K562 (cell line): ENCODE results near the gene GALNS. TPM values are rescaled to one million over a fixed set of nuclear protein-coding genes. Genes with fewer than 3 reads are reported as not detected.

ENCODE experiments used
- ATAC-seq: fragments of 200-7000 bp; cut with Tn5 transposase; 3 replicates; pipeline ENCODE4 v1.9.1; 2020; ENCODE audit warnings: moderate library complexity
- BruUV-seq: library from RNA; stranded (reverse); fragments of 400-500 nt; replicated peaks from 2 replicates; lab custom pipeline; 2021; lab: Mats Ljungman, UMichigan
- CTCF ChIA-PET: fragments of 300-600 bp; formaldehyde crosslinking; extraction: SDS; loops from one replicate; lab custom pipeline; 2021; ENCODE audit warnings: low intra/inter-chr PET ratio; lab: Yijun Ruan, JAX
- POLR2A ChIA-PET: fragments of 300-600, 350-650 bp; sonication (Branson Sonifier 250); formaldehyde crosslinking; extraction: SDS; loops from one replicate; lab custom pipeline; 2021; ENCODE audit warnings: antibody characterized with exemption, inconsistent platforms; lab: Yijun Ruan, JAX
- DNase-seq, 4 experiments: peaks; one replicate each; pipeline versions ENCODE4 v3.0.0 to v3.0.0-alpha.2; 2011 to 2018; ENCODE audit warnings: low spot score in 3 of 4, mixed read lengths in 3 of 4; ENCODE audit errors: extremely low read depth in 1 of 4
- FAIRE-seq: peaks from 2 replicates; lab custom pipeline; 2011; peaks lifted over from hg19 to GRCh38; lab: Jason Lieb, UNC
- H2AFZ ChIP-seq: 2 replicates; pipeline ENCODE4 v1.6.0; 2011; ENCODE audit warnings: low read depth, low read length, control low read depth, inconsistent platforms
- H3K27ac ChIP-seq: fragments of 200-600 bp; 3 replicates; pipeline ENCODE4 v1.8.0; 2011; ENCODE audit warnings: low read depth, mild to moderate bottlenecking, control low read depth, inconsistent platforms, low read length, moderate library complexity, mixed read lengths; ENCODE audit errors: extremely low read depth
- H3K27me3 ChIP-seq, 2 experiments: fragments of 300-600 bp in 1 of 2; 2 replicates in 1 of 2; 3 replicates in 1 of 2; pipeline versions ENCODE4 v1.6.0 to v1.8.0; 2011; ENCODE audit warnings: inconsistent platforms in 2 of 2, low read length in 2 of 2, mild to moderate bottlenecking in 1 of 2, mixed read lengths in 1 of 2, moderate library complexity in 1 of 2; ENCODE audit not compliant: control insufficient read depth in 2 of 2, insufficient read depth in 2 of 2
- H3K36me3 ChIP-seq: fragments of 300-600 bp; 3 replicates; pipeline ENCODE4 v1.8.0; 2011; ENCODE audit warnings: mild to moderate bottlenecking, low read length, inconsistent platforms; ENCODE audit not compliant: control insufficient read depth, insufficient read depth
- H3K4me1 ChIP-seq, 2 experiments: fragments of 200-600 bp in 1 of 2; replicated peaks in 1 of 2; 2 replicates in 1 of 2; 3 replicates in 1 of 2; pipeline versions ENCODE4 v1.5.1 to v1.8.0; 2011; ENCODE audit warnings: inconsistent platforms in 2 of 2, low read length in 2 of 2, mild to moderate bottlenecking in 1 of 2, mixed read lengths in 1 of 2, moderate library complexity in 1 of 2; ENCODE audit not compliant: control insufficient read depth in 2 of 2, insufficient read depth in 2 of 2
- H3K4me2 ChIP-seq: 2 replicates; pipeline ENCODE4 v1.6.1; 2011; ENCODE audit warnings: low read length, control low read depth, inconsistent platforms, mixed read lengths; ENCODE audit not compliant: insufficient read depth
- H3K4me3 ChIP-seq: fragments of 200-600 bp; sonication (generic), shearing (Covaris generic); 2 replicates; pipeline ENCODE4 v1.5.1; 2016; ENCODE audit warnings: control low read depth, inconsistent platforms
- H3K79me2 ChIP-seq: fragments of 200-600 bp; 3 replicates; pipeline ENCODE4 v1.8.0; 2011; ENCODE audit warnings: low read length, inconsistent platforms; ENCODE audit not compliant: control insufficient read depth, insufficient read depth
- H3K9ac ChIP-seq, 2 experiments: 2 replicates each; pipeline versions ENCODE4 v1.6.0 to v1.6.1; 2011; ENCODE audit warnings: low read depth in 2 of 2, low read length in 2 of 2, control low read depth in 1 of 2, inconsistent platforms in 1 of 2, mild to moderate bottlenecking in 1 of 2, mixed read lengths in 1 of 2; ENCODE audit not compliant: insufficient read depth in 1 of 2
- H3K9me1 ChIP-seq: one replicate; pipeline ENCODE4 v1.6.0; 2011; ENCODE audit warnings: inconsistent platforms, mild to moderate bottlenecking, low read length, moderate library complexity; ENCODE audit not compliant: control insufficient read depth, insufficient read depth
- H3K9me3 ChIP-seq: replicated peaks from 2 replicates; pipeline ENCODE4 v1.5.1; 2011; ENCODE audit warnings: low read depth, low read length, inconsistent platforms; ENCODE audit not compliant: control insufficient read depth, insufficient read depth
- H4K20me1 ChIP-seq: replicated peaks from 2 replicates; pipeline ENCODE4 v1.6.1; 2011; ENCODE audit warnings: low read length, inconsistent platforms, mixed read lengths; ENCODE audit not compliant: control insufficient read depth, insufficient read depth
- BDP1 ChIP-seq: IDR thresholded peaks from 3 replicates; pipeline ENCODE4 v1.6.1; 2011; ENCODE audit not compliant: insufficient read length, insufficient read depth
- BRCA1 ChIP-seq, 2 experiments: fragments of 450-650 bp in 1 of 2; sonication (generic) in 1 of 2; formaldehyde crosslinking in 1 of 2; IDR thresholded peaks; 2 replicates each; pipeline versions ENCODE4 v1.5.0 to v1.6.1; 2017 to 2020; ENCODE audit warnings: mild to moderate bottlenecking in 1 of 2, missing genetic modification reagents in 1 of 2
- FOXK2 ChIP-seq, 2 experiments: fragments of 450-650 bp; IDR thresholded peaks in 1 of 2; conservative IDR thresholded peaks in 1 of 2; 2 replicates each; pipeline ENCODE4 v1.6.1; 2016; ENCODE audit warnings: low read depth in 2 of 2, mild to moderate bottlenecking in 1 of 2
- RBFOX2 ChIP-seq: fragments of 200-400 bp; formaldehyde crosslinking; IDR thresholded peaks from 2 replicates; pipeline ENCODE4 v1.6.1; 2017; ENCODE audit warnings: low read depth, mild to moderate bottlenecking, low read length, moderate library complexity
- TGIF2 ChIP-seq: sonication (generic); formaldehyde crosslinking; IDR thresholded peaks from 2 replicates; pipeline ENCODE4 v1.8.1; 2022; ENCODE audit warnings: mild to moderate bottlenecking, missing genetic modification reagents, moderate library complexity
- ZNF239 ChIP-seq: fragments of 250-450 bp; sonication (Bioruptor Pico); IDR thresholded peaks from 2 replicates; pipeline ENCODE4 v1.4.0; 2020; ENCODE audit warnings: mild to moderate bottlenecking
- WGBS: fragments of 100-300 bp; shearing (Covaris generic); methylation state at CpG from one replicate; pipeline ENCODE4 v1.1.6; 2016; ENCODE audit warnings: low coverage, mixed read lengths; ENCODE audit not compliant: insufficient coverage; ENCODE audit errors: missing lambda C conversion rate; 5-methylcytosine and 5-hydroxymethylcytosine counted together
- in situ Hi-C: fragments of 300-500 bp; cut with MboI; formaldehyde crosslinking; loops from 4 replicates; pipeline ENCODE4 v1.15.0; 2018; ENCODE audit warnings: inconsistent platforms, mixed read lengths
- intact Hi-C: fragments of 100-400 bp; cut with micrococcal nuclease; formaldehyde crosslinking; loops from 2 replicates; pipeline ENCODE4 v1.14.2; 2022
- polyA plus RNA-seq, 8 experiments: library from polyadenylated mRNA; depleted of rRNA in 4 of 8; stranded (reverse) in 5 of 8; unstranded in 3 of 8; fragments of >200 nt; fragmentation: Nextera tagmentation in 2 of 8; fragmentation: Illumina TruSeq in 1 of 8; extraction: Ambion mirVana in 2 of 8; extraction: Trizol in 1 of 8; gene quantifications; 2 replicates each; pipeline versions ENCODE4 v1.2.1 to v1.2.3, GENCODE V29; 2011 to 2014; ENCODE audit warnings: inconsistent platforms in 1 of 8, missing spikeins in 1 of 8
- total RNA-seq, 7 experiments: library from RNA; depleted of rRNA in 6 of 7; stranded (reverse); fragments of >200 nt in 6 of 7; fragmentation: Illumina TruSeq in 2 of 7; extraction: Trizol in 2 of 7; gene quantifications; 2 replicates each; pipeline versions ENCODE4 v1.2.1 to v1.2.3, GENCODE V29; 2011 to 2021; ENCODE audit warnings: low replicate concordance in 1 of 7
- TF ChIP-seq, protein P1 (sequence below): sonication (generic); formaldehyde crosslinking; IDR thresholded peaks from 2 replicates; pipeline ENCODE4 v1.8.0; 2023; ENCODE audit warnings: missing genetic modification reagents, mild to moderate bottlenecking, borderline replicate concordance
- TF ChIP-seq, protein P2 (sequence below): fragments of 450-650 bp; formaldehyde crosslinking; IDR thresholded peaks from 2 replicates; pipeline ENCODE4 v1.4.0; 2020; ENCODE audit warnings: mild to moderate bottlenecking, moderate library complexity
- TF ChIP-seq, protein P3 (sequence below): fragments of 450-650 bp; IDR thresholded peaks from 2 replicates; pipeline ENCODE4 v1.6.1; 2018; ENCODE audit not compliant: partially characterized antibody

The GALNS gene
- total and polyA plus RNA-seq, 9 of the 15 experiments (the other 6 are each of a cell fraction or from before 2014, with no cell fraction given): 0.38 to 13.2 (median 4.3) TPM

DNA sequence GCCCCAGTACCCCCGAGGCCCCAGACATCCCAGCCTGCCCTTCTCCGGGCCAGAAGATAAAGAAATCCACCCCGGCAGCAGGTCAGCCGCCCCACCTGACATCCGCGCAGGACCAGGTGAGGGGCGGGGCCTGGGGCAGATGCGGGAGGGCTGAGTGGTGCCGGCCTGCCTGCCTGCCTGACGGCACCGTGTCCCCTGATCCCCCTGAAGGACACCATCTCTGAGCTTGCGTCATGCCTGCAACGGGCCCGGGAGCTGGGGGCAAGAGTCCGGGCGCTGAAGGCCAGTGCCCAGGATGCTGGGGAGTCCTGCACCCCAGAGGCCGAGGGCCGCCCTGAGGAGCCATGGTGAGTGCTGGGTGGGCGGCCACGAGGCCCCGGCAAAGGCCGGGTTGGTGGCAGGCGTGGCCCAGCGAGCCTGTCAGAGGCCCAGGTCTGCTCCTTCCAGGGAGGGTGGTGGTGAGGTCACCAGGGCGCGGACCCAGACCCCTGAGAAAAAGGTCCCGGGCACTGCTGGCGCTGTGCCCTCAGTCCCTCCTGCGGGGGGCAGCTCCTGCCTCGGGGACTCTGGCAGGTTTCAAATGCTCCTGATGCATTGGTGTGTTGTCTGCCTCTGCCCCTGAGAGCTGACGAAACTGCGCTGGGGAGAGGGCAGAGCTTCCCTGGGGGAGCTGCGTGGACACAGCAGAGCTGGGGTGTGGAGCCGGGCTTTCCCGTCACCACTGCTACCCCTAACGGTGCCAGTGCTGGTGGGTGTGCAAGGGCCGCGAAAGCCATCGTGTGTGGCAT lies 52.0 kb downstream of the GALNS start:
- WGBS: 23% methylated on average over 28 of the region's 39 CpGs
- Histone ChIP-seq H3K9me3 (no peaks in the 10 kb centered on the region), H4K20me1 (peaks cover 20% of the 10 kb centered on the region; the same call in 1 of the 2 replicates), H3K4me2 (peak overlapping the region; percentile 76), H3K4me3 (peak overlapping the region; percentile 89), H2AFZ (no peak overlapping the region), H3K79me2 (peaks cover 84% of the 10 kb centered on the region), H3K4me1 (peaks cover 25 to 86% of the 10 kb centered on the region in 2 experiments), H3K27ac (peak overlapping the region; percentile 86), H3K27me3 (no peaks in the 10 kb centered on the region; a peak in 1 of 5 replicates), H3K9ac (peak overlapping the region; percentile 95 to 98), H3K9me1 (no peaks in the 10 kb centered on the region), H3K36me3 (peaks cover 58% of the 10 kb centered on the region; the same call in 2 of the 3 replicates)
- ChIA-PET CTCF (no interaction called here), POLR2A (interaction anchor here (0.6 to 2.9 kb wide), 6 partner anchors 11 to 395 kb away, joined by 3 to 8 read pairs (median 4); no protein-coding TSS in a partner anchor)
- BruUV-seq: no TSS peak
- peak; percentile 24 for ATAC-seq
- peak; percentile 53 to 66 (median 58) for DNase-seq
- no peak for FAIRE-seq
- intact Hi-C loops: loop anchor here (10.0 kb wide), 1 partner anchor 760 kb away; the partner anchor contains the start of gene RPL13
- in situ Hi-C loops: no loop called here
- TF ChIP-seq FOXK2 (conservative IDR thresholded peaks at IDR 0.05 in 1 of 2, IDR thresholded peaks at IDR 0.05 in 1 of 2; ENCODE audit: low read depth in 2 of 2) (no peak), BRCA1 (IDR thresholded peaks at IDR 0.05) (no peak), BRCA1 (CRISPR knock-in tag; IDR thresholded peaks at IDR 0.05) (no peak), BDP1 (no peak), RBFOX2 (peak; percentile 90), ZNF239 (CRISPR knock-in tag) (no peak), TGIF2 (CRISPR knock-in tag) (0 out of 2 replicates have a peak, but pooled peaks have one; percentile 28)
- TF ChIP-seq, protein P1, sequence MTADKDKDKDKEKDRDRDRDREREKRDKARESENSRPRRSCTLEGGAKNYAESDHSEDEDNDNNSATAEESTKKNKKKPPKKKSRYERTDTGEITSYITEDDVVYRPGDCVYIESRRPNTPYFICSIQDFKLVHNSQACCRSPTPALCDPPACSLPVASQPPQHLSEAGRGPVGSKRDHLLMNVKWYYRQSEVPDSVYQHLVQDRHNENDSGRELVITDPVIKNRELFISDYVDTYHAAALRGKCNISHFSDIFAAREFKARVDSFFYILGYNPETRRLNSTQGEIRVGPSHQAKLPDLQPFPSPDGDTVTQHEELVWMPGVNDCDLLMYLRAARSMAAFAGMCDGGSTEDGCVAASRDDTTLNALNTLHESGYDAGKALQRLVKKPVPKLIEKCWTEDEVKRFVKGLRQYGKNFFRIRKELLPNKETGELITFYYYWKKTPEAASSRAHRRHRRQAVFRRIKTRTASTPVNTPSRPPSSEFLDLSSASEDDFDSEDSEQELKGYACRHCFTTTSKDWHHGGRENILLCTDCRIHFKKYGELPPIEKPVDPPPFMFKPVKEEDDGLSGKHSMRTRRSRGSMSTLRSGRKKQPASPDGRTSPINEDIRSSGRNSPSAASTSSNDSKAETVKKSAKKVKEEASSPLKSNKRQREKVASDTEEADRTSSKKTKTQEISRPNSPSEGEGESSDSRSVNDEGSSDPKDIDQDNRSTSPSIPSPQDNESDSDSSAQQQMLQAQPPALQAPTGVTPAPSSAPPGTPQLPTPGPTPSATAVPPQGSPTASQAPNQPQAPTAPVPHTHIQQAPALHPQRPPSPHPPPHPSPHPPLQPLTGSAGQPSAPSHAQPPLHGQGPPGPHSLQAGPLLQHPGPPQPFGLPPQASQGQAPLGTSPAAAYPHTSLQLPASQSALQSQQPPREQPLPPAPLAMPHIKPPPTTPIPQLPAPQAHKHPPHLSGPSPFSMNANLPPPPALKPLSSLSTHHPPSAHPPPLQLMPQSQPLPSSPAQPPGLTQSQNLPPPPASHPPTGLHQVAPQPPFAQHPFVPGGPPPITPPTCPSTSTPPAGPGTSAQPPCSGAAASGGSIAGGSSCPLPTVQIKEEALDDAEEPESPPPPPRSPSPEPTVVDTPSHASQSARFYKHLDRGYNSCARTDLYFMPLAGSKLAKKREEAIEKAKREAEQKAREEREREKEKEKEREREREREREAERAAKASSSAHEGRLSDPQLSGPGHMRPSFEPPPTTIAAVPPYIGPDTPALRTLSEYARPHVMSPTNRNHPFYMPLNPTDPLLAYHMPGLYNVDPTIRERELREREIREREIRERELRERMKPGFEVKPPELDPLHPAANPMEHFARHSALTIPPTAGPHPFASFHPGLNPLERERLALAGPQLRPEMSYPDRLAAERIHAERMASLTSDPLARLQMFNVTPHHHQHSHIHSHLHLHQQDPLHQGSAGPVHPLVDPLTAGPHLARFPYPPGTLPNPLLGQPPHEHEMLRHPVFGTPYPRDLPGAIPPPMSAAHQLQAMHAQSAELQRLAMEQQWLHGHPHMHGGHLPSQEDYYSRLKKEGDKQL (CRISPR knock-in tag): 0 out of 2 replicates have a peak, but pooled peaks have one; percentile 54
- TF ChIP-seq, protein P2, sequence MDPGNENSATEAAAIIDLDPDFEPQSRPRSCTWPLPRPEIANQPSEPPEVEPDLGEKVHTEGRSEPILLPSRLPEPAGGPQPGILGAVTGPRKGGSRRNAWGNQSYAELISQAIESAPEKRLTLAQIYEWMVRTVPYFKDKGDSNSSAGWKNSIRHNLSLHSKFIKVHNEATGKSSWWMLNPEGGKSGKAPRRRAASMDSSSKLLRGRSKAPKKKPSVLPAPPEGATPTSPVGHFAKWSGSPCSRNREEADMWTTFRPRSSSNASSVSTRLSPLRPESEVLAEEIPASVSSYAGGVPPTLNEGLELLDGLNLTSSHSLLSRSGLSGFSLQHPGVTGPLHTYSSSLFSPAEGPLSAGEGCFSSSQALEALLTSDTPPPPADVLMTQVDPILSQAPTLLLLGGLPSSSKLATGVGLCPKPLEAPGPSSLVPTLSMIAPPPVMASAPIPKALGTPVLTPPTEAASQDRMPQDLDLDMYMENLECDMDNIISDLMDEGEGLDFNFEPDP (CRISPR knock-in tag): no peak
- TF ChIP-seq, protein P3, sequence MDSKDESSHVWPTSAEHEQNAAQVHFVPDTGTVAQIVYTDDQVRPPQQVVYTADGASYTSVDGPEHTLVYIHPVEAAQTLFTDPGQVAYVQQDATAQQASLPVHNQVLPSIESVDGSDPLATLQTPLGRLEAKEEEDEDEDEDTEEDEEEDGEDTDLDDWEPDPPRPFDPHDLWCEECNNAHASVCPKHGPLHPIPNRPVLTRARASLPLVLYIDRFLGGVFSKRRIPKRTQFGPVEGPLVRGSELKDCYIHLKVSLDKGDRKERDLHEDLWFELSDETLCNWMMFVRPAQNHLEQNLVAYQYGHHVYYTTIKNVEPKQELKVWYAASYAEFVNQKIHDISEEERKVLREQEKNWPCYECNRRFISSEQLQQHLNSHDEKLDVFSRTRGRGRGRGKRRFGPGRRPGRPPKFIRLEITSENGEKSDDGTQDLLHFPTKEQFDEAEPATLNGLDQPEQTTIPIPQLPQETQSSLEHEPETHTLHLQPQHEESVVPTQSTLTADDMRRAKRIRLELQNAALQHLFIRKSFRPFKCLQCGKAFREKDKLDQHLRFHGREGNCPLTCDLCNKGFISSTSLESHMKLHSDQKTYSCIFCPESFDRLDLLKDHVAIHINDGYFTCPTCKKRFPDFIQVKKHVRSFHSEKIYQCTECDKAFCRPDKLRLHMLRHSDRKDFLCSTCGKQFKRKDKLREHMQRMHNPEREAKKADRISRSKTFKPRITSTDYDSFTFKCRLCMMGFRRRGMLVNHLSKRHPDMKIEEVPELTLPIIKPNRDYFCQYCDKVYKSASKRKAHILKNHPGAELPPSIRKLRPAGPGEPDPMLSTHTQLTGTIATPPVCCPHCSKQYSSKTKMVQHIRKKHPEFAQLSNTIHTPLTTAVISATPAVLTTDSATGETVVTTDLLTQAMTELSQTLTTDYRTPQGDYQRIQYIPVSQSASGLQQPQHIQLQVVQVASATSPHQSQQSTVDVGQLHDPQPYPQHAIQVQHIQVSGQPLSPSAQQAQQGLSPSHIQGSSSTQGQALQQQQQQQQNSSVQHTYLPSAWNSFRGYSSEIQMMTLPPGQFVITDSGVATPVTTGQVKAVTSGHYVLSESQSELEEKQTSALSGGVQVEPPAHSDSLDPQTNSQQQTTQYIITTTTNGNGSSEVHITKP: peak; percentile 37
